ENCODE data around the gene SPACA9. TPM values are rescaled to one million over a fixed set of nuclear protein-coding genes. Genes with fewer than 3 reads are reported as not detected.

SPACA9 gene
- total and polyA plus RNA-seq, 10 donors = 1.1 to 5.6 (median 2.5) TPM

GRCh38 chr9:132883349-132884294 is 4.9 kb downstream of the SPACA9 start:
- intact Hi-C loops (cut with DNase I; ENCODE audit: low total_unique reads) = no loop called here
- DNase-seq = peak; percentile 59
- 86 to 96% (median 91%) methylated on average over 25 to 27 of the region's 27 CpGs for WGBS, 5 donors

GRCh38 chr9:132885720-132886333 is 7.1 kb downstream of the SPACA9 start:
- Histone ChIP-seq H3K36me3 (peaks cover 0 to 5% (median 0%) of the 10 kb centered on the region in 6 donors), H3K4me1 (peaks cover 0 to 38% (median 9%) of the 10 kb centered on the region in 6 donors), H3K4me3 (no peak overlapping the region), H3K9me3 (no peaks in the 10 kb centered on the region), H3K27me3 (replicated peaks in 1 of 7) (no peaks in the 10 kb centered on the region), H3K27ac (no peak overlapping the region)
- 39 to 51% (median 41%) methylated on average over 9 of the region's 9 CpGs for WGBS, 5 donors
- TF ChIP-seq, protein P1, sequence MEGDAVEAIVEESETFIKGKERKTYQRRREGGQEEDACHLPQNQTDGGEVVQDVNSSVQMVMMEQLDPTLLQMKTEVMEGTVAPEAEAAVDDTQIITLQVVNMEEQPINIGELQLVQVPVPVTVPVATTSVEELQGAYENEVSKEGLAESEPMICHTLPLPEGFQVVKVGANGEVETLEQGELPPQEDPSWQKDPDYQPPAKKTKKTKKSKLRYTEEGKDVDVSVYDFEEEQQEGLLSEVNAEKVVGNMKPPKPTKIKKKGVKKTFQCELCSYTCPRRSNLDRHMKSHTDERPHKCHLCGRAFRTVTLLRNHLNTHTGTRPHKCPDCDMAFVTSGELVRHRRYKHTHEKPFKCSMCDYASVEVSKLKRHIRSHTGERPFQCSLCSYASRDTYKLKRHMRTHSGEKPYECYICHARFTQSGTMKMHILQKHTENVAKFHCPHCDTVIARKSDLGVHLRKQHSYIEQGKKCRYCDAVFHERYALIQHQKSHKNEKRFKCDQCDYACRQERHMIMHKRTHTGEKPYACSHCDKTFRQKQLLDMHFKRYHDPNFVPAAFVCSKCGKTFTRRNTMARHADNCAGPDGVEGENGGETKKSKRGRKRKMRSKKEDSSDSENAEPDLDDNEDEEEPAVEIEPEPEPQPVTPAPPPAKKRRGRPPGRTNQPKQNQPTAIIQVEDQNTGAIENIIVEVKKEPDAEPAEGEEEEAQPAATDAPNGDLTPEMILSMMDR (IDR thresholded peaks at IDR 0.05 in 8 of 11, conservative IDR thresholded peaks at IDR 0.05 in 3 of 11) = no peak
- no peak for TF ChIP-seq POLR2A (IDR thresholded peaks at IDR 0.05)
- no peak for TF ChIP-seq POLR2AphosphoS5 (IDR thresholded peaks at IDR 0.05)
- intact Hi-C loops (cut with DNase I; ENCODE audit: low total_unique reads) = no loop called here
- DNase-seq = peak; percentile 49

More at GRCh38 chr9:132883349-132884294, 4.9 kb downstream of the SPACA9 start:
- no peak overlapping the region for H3K4me3 ChIP-seq
- TF ChIP-seq POLR2A (IDR thresholded peaks at IDR 0.05) = no peak
- TF ChIP-seq, protein P1 (IDR thresholded peaks at IDR 0.05 in 8 of 11, conservative IDR thresholded peaks at IDR 0.05 in 3 of 11) = no peak
- no peak for TF ChIP-seq POLR2AphosphoS5 (IDR thresholded peaks at IDR 0.05)
- no peaks in the 10 kb centered on the region for H3K9me3 ChIP-seq
- no peaks in the 10 kb centered on the region for H3K27me3 ChIP-seq (replicated peaks in 1 of 7)
- H3K4me1 ChIP-seq = peaks cover 0 to 43% (median 17%) of the 10 kb centered on the region in 6 donors
- no peak overlapping the region for H3K27ac ChIP-seq
- peaks cover 0 to 5% (median 0%) of the 10 kb centered on the region in 6 donors for H3K36me3 ChIP-seq

DNA sequence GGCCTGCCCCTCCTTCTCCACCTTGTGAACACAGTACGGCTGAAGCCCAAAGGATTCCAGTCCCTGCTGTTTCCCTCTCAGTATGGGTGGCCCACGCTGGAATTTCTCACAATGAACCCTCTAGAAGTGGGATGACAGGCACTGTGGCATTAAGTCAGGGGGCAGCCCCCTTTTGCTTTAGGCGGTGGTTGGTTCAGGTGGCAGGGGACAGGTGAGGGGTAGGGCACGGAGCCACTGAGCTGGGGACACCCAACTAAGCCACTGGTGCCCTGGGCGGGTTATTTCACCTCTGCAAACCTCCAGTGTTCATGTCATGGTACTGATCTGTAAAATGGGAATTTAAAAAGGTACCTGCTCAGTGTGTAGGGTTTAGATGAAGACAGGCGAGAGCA is 7.6 kb downstream of the SPACA9 start:
- intact Hi-C loops (cut with DNase I; ENCODE audit: low total_unique reads) = no loop called here
- H3K4me1 ChIP-seq = peaks cover 0 to 38% (median 9%) of the 10 kb centered on the region in 6 donors
- no peaks in the 10 kb centered on the region for H3K9me3 ChIP-seq
- TF ChIP-seq POLR2A (IDR thresholded peaks at IDR 0.05) = no peak
- no peak for TF ChIP-seq POLR2AphosphoS5 (IDR thresholded peaks at IDR 0.05)
- TF ChIP-seq, protein P1 (IDR thresholded peaks at IDR 0.05 in 8 of 11, conservative IDR thresholded peaks at IDR 0.05 in 3 of 11) = no peak
- WGBS, 5 donors = 85 to 91% (median 90%) methylated on average over 6 of the region's 6 CpGs
- DNase-seq = peak; percentile 43
- H3K4me3 ChIP-seq = no peak overlapping the region
- peaks cover 0 to 5% (median 0%) of the 10 kb centered on the region in 6 donors for H3K36me3 ChIP-seq
- H3K27ac ChIP-seq = no peak overlapping the region
- H3K27me3 ChIP-seq (replicated peaks in 1 of 7) = no peaks in the 10 kb centered on the region
